Measurements from ENCODE around the gene KLRF1.

KLRF1 gene

GRCh38 chr12:9809866-9810265 is 17.4 kb upstream of the KLRF1 start:
- DNase-seq: no peak

GRCh38 chr12:9810671-9811070 is 16.6 kb upstream of the KLRF1 start:
- no peak for DNase-seq

DNA sequence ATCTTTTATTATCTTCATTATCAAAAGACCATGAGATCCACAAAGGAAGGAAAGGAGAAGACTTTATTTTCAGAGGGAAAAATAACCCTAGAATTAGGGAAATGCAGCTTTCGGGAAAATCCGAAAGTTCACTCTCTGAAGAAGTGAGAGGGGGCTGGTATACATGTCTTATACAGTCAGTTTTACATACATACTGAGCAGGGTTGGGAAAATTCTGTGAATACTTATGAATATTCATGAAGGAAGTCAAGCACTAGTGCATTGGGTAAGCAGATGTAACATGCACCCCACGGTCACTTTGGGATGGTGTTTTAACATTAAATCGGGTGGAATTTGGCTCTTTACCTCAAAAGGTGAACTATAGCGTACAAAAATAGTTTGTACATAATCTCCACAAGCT is 15.7 kb upstream of the KLRF1 start:
- no peak for DNase-seq

DNA sequence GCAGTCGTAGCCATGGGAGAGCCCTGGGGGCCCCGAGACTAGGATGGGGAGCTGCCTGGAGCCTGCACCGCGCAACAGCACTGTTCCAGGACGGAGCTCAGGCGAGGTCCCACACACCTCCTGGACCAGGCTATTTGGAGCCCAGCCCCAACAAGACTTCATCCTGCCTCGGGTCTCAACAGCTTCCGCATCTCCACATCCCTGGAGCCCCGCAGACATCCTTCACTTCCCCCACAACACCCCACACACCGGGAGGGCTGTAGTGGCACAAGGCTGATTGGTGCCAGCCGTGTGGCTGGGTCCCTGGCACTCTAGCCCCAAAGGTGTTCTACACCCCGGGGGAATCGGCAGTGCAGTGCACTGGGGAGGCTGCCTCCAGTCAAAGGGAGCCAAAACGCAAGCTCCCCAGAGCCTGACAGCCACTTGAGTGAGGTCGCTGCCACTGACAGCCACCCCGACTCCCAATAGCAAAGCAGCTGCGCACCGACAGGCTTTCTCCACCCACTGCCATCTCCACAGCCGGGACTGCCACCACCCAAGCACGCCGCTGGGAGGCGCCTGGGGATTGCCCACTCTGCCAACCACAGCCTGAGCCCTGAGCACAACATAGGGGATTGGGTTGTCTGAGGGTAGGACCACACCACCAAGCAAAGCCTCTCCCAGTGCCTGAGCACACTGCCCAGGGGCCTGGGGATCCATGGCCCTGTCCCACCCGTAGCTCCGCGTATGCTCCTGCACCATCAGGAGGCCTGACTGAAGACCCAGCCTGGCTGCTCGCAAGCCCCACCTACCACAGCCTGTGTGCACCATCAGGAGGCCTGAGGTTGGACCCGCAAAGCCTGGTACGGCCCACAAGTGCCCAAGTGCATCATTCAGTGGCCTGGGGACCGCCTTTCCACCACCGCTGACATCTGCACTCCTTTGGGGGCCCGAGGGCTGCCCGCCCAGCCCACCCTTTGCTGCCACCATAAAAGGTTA is 13.2 kb upstream of the KLRF1 start:
- DNase-seq: peak; percentile 93 to 94

- no peak for DNase-seq
These were observed 6.9 kb upstream of the KLRF1 start for GRCh38 chr12:9820281-9820930.

GRCh38 chr12:9829483-9829882 is 2.2 kb downstream of the KLRF1 start:
- DNase-seq: no peak

DNA sequence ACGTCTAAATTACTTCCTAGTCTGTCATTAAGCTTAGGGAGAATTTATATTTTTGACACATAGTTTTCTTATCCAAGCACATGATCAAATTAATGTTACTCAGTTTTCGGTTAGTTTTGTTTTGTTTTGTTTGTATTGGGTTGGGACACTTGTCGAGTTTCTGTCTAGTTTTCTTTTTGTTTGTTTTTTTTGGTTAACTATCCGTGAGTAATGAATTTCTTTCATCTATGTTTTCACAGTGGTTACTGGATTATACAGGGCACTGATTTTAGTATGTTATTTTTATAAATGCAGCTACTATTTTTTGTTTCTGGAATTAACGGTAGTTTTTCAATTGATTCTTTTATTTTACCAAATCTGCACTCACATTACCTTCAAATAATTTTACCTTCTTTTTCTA is 2.7 kb downstream of the KLRF1 start:
- no peak for DNase-seq

- DNase-seq: no peak
These were observed 4.4 kb downstream of the KLRF1 start for GRCh38 chr12:9831720-9832119.

- no peak for DNase-seq
These were observed 16.1 kb downstream of the KLRF1 start for GRCh38 chr12:9843407-9843806.

DNA sequence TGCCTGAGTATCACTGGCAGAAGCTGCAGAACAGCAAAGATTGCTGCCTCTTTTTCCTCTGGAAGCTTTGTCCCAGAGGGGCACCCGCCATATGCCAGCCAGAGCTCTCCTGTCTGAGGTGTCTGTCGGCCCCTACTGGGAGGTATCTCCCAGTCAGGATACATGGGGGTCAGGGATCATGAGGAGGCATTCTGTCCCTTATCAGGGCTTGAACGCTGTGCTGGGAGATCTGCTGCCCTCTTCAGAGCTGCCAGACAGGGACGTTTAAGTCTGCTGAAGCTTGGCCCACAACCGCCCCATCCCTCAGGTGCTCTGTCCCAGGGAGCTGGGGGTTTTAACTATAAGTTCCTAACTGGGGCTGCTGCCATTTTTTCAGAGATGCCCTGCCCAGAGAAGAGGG is 21.6 kb downstream of the KLRF1 start:
- no peak for DNase-seq

DNA sequence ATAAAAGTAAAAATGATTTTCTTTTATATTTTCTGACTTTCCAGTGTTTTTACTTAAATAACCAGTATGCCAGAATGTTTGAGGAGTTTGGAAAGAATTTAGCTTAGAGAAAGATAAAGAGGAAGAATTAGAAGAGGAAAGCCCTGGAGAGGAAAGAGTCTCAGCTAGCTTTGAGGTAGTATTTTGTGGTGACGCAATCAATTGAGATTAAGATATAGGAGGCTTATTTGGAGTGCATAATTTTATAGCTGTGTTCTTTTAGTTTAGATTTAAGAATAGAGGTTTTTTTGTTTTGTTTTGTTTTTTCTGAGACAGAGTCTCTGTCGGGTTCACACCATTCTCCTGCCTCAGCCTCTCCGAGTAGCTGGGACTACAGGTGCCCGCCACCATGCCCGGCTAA is 23.8 kb downstream of the KLRF1 start:
- no peak for DNase-seq

- DNase-seq: no peak
These were observed 24.6 kb downstream of the KLRF1 start for GRCh38 chr12:9851927-9852326.

GRCh38 chr12:9856151-9856550 is 28.9 kb downstream of the KLRF1 start:
- no peak for DNase-seq

DNA sequence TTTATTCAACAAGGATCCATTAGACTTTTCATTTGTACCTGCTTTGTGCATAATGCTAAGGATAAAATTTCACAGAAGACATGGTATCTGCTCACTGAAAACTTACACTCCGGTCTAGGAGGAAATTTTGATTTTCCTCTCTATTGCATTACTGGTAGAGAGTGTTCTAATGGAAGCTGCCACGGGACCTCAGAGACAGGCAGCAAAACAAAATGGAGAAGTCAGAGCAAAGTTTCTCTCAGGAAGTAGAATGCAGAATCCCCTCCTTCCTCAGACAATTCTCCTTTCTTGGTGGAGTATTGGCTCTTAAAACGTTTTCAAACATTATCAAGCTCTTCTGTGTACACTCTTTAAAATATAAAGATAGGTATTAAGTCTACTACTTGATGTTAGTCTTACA is 29.6 kb downstream of the KLRF1 start:
- no peak for DNase-seq

GRCh38 chr12:9858135-9858534 is 30.9 kb downstream of the KLRF1 start:
- DNase-seq: no peak

DNA sequence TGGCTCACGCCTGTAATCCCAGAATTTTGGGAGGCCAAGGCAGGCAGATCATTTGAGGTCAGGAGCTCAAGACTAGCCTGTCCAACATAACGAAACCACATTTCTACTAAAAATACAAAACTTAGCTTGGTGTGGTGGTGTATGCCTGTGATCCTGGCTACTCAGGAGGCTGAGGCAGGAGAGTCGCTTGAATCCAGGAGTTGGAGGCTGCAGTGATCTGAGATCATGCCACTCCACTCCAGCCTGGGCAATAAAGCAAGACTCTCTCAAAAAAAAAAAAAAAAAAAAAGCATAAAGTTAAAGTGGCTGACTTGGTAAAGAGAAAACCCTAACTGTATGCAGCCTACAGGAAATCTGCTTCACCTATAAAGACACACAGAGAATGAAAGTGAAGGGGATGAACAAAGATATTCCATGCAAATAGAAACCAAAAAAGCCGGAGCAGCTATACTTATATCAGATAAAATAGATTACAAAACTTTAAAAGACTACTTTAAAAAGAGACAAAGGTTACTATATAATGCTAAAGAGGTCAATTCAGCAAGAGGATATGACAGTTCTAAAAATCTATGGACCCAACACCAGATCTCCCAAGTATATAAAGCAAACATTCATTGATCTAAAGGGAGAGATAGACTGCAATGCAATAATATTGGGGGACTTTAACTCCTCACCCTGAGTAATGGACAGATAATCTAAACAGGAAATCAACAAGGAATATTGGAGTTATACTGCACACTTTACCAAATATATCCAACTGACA is 37.8 kb downstream of the KLRF1 start:
- peak in 1 of 2 donors; percentile 47 for DNase-seq

DNA sequence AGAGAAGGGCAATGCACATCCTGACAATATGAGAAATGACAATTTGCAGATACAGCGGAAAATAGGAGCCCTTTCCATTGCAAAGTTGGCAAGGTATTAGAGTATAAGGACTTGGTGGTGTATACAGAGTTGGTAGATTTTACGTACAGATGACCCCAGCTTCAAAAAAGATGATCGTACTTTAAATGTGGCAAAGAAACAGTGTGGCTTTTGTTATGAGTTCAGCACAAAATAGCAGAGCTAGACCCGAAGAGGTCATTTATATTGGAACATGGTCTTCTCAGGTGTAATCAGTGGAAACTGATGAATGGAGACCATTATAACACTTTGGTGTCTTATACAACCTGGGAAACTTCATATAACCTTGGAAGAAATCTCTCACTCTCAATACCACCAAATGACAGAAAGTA is 39.6 kb downstream of the KLRF1 start:
- DNase-seq: no peak

- DNase-seq: no peak
These were observed 40.2 kb downstream of the KLRF1 start for GRCh38 chr12:9867531-9867930.

DNA sequence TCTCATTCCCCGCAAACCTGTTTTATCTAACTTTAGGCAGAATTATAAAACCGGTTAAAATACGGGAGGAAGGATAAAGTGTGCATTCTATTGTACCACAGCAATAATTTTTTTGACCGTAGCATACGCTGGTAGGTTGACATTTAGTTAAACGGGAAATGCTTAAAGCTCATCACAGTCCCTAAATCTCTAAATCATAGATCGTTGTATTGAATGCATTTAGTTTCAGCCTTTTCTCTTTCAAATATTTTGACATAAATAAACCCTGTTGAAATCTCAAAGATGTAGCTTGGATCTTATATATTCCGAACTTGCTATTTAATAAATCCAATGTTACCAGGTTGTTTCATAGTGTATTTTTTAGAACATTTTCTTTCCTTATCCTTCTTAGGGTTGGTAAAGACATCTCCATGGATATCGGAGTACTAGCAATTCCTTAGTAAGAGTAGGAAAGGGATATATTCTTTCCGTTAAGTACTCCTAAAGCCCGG is 41.1 kb downstream of the KLRF1 start:
- peak in 1 of 2 donors; percentile 45 for DNase-seq

DNA sequence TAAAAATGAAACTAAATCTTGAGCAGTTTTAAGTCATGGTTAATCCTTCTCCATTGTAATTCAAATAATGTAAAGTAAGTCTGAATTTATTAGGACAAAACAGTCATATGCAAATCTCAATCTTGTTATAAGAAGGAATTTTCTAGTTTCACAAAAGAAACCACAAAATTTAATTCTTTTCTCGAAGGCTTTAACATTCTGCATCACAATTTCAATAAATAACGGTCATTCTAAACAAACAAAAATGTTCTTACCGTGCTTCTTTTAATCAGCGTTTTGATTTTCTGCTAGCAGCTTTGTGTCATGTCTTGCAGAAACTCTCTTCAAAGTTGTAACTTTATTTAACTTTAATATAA is 41.6 kb downstream of the KLRF1 start:
- DNase-seq: no peak

- DNase-seq: peak; percentile 20 to 80
These were observed 42.3 kb downstream of the KLRF1 start, which contains the start of gene CLEC2B for GRCh38 chr12:9869307-9870161. Gene CLEC2B (minus strand): TSS chr12:9869354.

DNA sequence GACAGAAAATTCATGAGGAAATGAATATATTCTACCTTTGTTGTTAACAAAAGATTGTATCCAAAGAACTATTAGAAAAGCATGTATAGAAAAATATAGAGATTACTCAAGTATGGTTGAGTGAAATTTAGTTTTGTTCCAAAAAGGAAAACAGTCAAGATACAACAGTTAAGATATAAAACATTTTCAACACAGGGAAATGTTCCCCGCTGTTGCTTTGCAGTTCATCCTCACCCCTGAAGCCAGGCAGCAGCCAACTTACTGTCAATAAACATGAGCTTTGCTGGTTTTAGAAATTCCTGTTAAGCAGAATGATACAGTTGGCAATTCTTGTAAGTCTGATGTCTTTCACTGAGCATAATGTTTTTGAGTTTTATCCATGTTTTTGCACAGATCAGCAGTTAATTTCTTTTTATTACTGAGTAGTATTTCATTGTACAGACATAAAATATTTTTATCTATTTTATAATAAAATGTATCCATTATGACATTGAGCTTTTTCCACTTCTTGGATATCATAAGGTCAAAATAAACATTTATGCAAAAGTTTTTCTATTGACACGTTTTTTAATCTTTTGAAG is 43.1 kb downstream of the KLRF1 start:
- DNase-seq: no peak

Measured in CD4-positive, alpha-beta T cell treated with Interleukin-4 for 1 hour (primary cell).